ENCODE measurements around the gene ESR1.
"Not testable (repeated sequence)": the region's sequence is repeated elsewhere in the genome, so short reads cannot be mapped to it uniquely, and the experiment has no call there.

ESR1 gene

GRCh38 chr6:151894426-151894825, 86.9 kb downstream of the ESR1 start:
- not testable (repeated sequence) for DNase-seq (ENCODE audit: low read depth in 2 of 2)

GRCh38 chr6:151899221-151899620, 91.7 kb downstream of the ESR1 start:
- DNase-seq (ENCODE audit: low read depth in 2 of 2) = not testable (repeated sequence)

- not testable (repeated sequence) for DNase-seq (ENCODE audit: low read depth in 2 of 2)
Observed at GRCh38 chr6:151899796-151900195, 92.3 kb downstream of the ESR1 start.

GRCh38 chr6:151900256-151900655, 92.8 kb downstream of the ESR1 start:
- DNase-seq (ENCODE audit: low read depth in 2 of 2) = no peak

GRCh38 chr6:151901009-151901411, 93.5 kb downstream of the ESR1 start:
- no peak for DNase-seq (ENCODE audit: low read depth in 2 of 2)

GRCh38 chr6:151904631-151905030, 97.1 kb downstream of the ESR1 start:
- DNase-seq (ENCODE audit: low read depth in 2 of 2) = no peak

- DNase-seq (ENCODE audit: low read depth in 2 of 2) = no peak
Observed at GRCh38 chr6:151905072-151905471, 97.6 kb downstream of the ESR1 start.

- no peak for DNase-seq (ENCODE audit: low read depth in 2 of 2)
Observed at GRCh38 chr6:151905854-151906253, 98.4 kb downstream of the ESR1 start.

GRCh38 chr6:151911401-151911800, 103.9 kb downstream of the ESR1 start:
- no peak for DNase-seq (ENCODE audit: low read depth in 2 of 2)

GRCh38 chr6:151914484-151914883, 107.0 kb downstream of the ESR1 start:
- no peak for DNase-seq (ENCODE audit: low read depth in 2 of 2)

- no peak for DNase-seq (ENCODE audit: low read depth in 2 of 2)
Observed at GRCh38 chr6:151916075-151916474, 108.6 kb downstream of the ESR1 start.

- no peak for DNase-seq (ENCODE audit: low read depth in 2 of 2)
Observed at GRCh38 chr6:151916680-151917164, 109.2 kb downstream of the ESR1 start.

GRCh38 chr6:151917531-151918329, 110.2 kb downstream of the ESR1 start:
- no peak for DNase-seq (ENCODE audit: low read depth in 2 of 2)

GRCh38 chr6:151940307-151940706, 132.8 kb downstream of the ESR1 start:
- no peak for DNase-seq (ENCODE audit: low read depth in 2 of 2)

- DNase-seq (ENCODE audit: low read depth in 2 of 2) = no peak
Observed at GRCh38 chr6:151948002-151948743, 140.7 kb downstream of the ESR1 start.

GRCh38 chr6:151958332-151958731, 150.8 kb downstream of the ESR1 start:
- no peak for DNase-seq (ENCODE audit: low read depth in 2 of 2)

- DNase-seq (ENCODE audit: low read depth in 2 of 2) = no peak
Observed at GRCh38 chr6:151959086-151959485, 151.6 kb downstream of the ESR1 start.

- DNase-seq (ENCODE audit: low read depth in 2 of 2) = no peak
Observed at GRCh38 chr6:151961809-151962208, 154.3 kb downstream of the ESR1 start.

- DNase-seq (ENCODE audit: low read depth in 2 of 2) = no peak
Observed at GRCh38 chr6:151962246-151962846, 154.9 kb downstream of the ESR1 start.

GRCh38 chr6:151963001-151963400, 155.5 kb downstream of the ESR1 start:
- no peak for DNase-seq (ENCODE audit: low read depth in 2 of 2)

- not testable (repeated sequence) for DNase-seq (ENCODE audit: low read depth in 2 of 2)
Observed at GRCh38 chr6:151964412-151964811, 156.9 kb downstream of the ESR1 start.

GRCh38 chr6:151974061-151974617, 166.7 kb downstream of the ESR1 start:
- no peak for DNase-seq (ENCODE audit: low read depth in 2 of 2)
